ENCODE data around the gene GPR158. TPM values are rescaled to one million over a fixed set of nuclear protein-coding genes. Genes with fewer than 3 reads are reported as not detected.

Gene GPR158
- total RNA-seq, 1 donor from 2014 or later: 7.5 TPM

GRCh38 chr10:25604591-25604990, 429.8 kb downstream of the GPR158 start:
- TF ChIP-seq CTCF (IDR thresholded peaks at IDR 0.05; ENCODE audit: unreplicated experiment): no peak
- Mint-ChIP-seq H3K27ac (no peak overlapping the region), H3K27me3 (ENCODE audit: low read depth) (no peaks in the 10 kb centered on the region), H3K36me3 (no peaks in the 10 kb centered on the region), H3K4me3 (no peak overlapping the region), H3K9me3 (peaks cover 2% of the 10 kb centered on the region), H3K4me1 (peaks cover 28% of the 10 kb centered on the region)
- DNase-seq (ENCODE audit: low spot score in 2 of 2, unreplicated experiment in 2 of 2): no peak

- TF ChIP-seq CTCF (IDR thresholded peaks at IDR 0.05; ENCODE audit: unreplicated experiment): no peak
- Mint-ChIP-seq H3K4me1 (peaks cover 14% of the 10 kb centered on the region), H3K36me3 (peaks cover 7% of the 10 kb centered on the region), H3K27ac (no peak overlapping the region), H3K27me3 (ENCODE audit: low read depth) (no peaks in the 10 kb centered on the region), H3K9me3 (peaks cover 58% of the 10 kb centered on the region), H3K4me3 (no peak overlapping the region)
- DNase-seq (ENCODE audit: low spot score in 2 of 2, unreplicated experiment in 2 of 2): no peak
These were observed 439.9 kb downstream of the GPR158 start for GRCh38 chr10:25614652-25615051.

- no peaks in the 10 kb centered on the region for H3K27me3 Mint-ChIP-seq (ENCODE audit: low read depth)
- peaks cover 10% of the 10 kb centered on the region for H3K36me3 Mint-ChIP-seq
- peaks cover 14% of the 10 kb centered on the region for H3K4me1 Mint-ChIP-seq
- DNase-seq (ENCODE audit: low spot score in 2 of 2, unreplicated experiment in 2 of 2): no peak
- peaks cover 50% of the 10 kb centered on the region for H3K9me3 Mint-ChIP-seq
- H3K27ac Mint-ChIP-seq: no peak overlapping the region
- TF ChIP-seq CTCF (IDR thresholded peaks at IDR 0.05; ENCODE audit: unreplicated experiment): no peak
- H3K4me3 Mint-ChIP-seq: no peak overlapping the region
These were observed 441.1 kb downstream of the GPR158 start for GRCh38 chr10:25615926-25616325.

GRCh38 chr10:25616903-25617592, 442.2 kb downstream of the GPR158 start:
- H3K4me1 Mint-ChIP-seq: peaks cover 14% of the 10 kb centered on the region
- H3K36me3 Mint-ChIP-seq: peaks cover 11% of the 10 kb centered on the region
- no peak for DNase-seq (ENCODE audit: low spot score in 2 of 2, unreplicated experiment in 2 of 2)
- H3K27me3 Mint-ChIP-seq (ENCODE audit: low read depth): no peaks in the 10 kb centered on the region
- H3K4me3 Mint-ChIP-seq: no peak overlapping the region
- no peak overlapping the region for H3K27ac Mint-ChIP-seq
- no peak for TF ChIP-seq CTCF (IDR thresholded peaks at IDR 0.05; ENCODE audit: unreplicated experiment)
- peaks cover 47% of the 10 kb centered on the region for H3K9me3 Mint-ChIP-seq

- Mint-ChIP-seq H3K27ac (no peak overlapping the region), H3K4me3 (no peak overlapping the region), H3K36me3 (peaks cover 9% of the 10 kb centered on the region), H3K27me3 (ENCODE audit: low read depth) (peaks cover 2% of the 10 kb centered on the region), H3K4me1 (peaks cover 1% of the 10 kb centered on the region), H3K9me3 (peaks cover 36% of the 10 kb centered on the region)
- TF ChIP-seq CTCF (IDR thresholded peaks at IDR 0.05; ENCODE audit: unreplicated experiment): no peak
- DNase-seq (ENCODE audit: low spot score in 2 of 2, unreplicated experiment in 2 of 2): no peak
These were observed 452.8 kb downstream of the GPR158 start for GRCh38 chr10:25627606-25628005.
